ENCODE measurements around the gene ZMIZ1.

GRCh38 chr10:79094412-79095175 is 25.8 kb downstream of the ZMIZ1 start:
- TF ChIP-seq TAF1 (IDR thresholded peaks at IDR 0.05; ENCODE audit: borderline replicate concordance, insufficient read depth, low read length): no peak
- no peak for TF ChIP-seq POLR2AphosphoS5 (IDR thresholded peaks at IDR 0.05; ENCODE audit: low read depth, low read length)
- TF ChIP-seq SIN3A (IDR thresholded peaks at IDR 0.05; ENCODE audit: borderline replicate concordance, insufficient read depth, low read length): no peak
- TF ChIP-seq REST (IDR thresholded peaks at IDR 0.05; ENCODE audit: insufficient read depth in 1 of 2, low read depth in 2 of 2, low read length in 2 of 2): no peak
